Mucosa of descending colon (tissue), 3 donors: Measurements from ENCODE around the gene CISTR. TPM values are rescaled to one million over a fixed set of nuclear protein-coding genes. Genes with fewer than 3 reads are reported as not detected.
A peak's percentile ranks its signal among the peaks of the same experiment; 100 is the strongest.

Experiments used
- ATAC-seq: fragments of 200-7000 bp; cut with Tn5 transposase; one replicate; pipeline ENCODE4 v1.9.1; 2020; ENCODE audit warnings: mild to moderate bottlenecking, moderate library complexity
- DNase-seq, 3 donors: peaks; one replicate each; pipeline ENCODE4 v3.0.0-alpha.2; 2020
- H3K36me3 ChIP-seq: fragments of 200-600 bp; one replicate; pipeline ENCODE4 v1.8.0; 2021; ENCODE audit warnings: low read depth, mild to moderate bottlenecking
- H3K4me1 ChIP-seq: fragments of 200-600 bp; one replicate; pipeline ENCODE4 v1.8.0; 2021; ENCODE audit warnings: low read depth, mild to moderate bottlenecking
- H3K4me3 ChIP-seq: fragments of 200-600 bp; one replicate; pipeline ENCODE4 v1.8.0; 2021; ENCODE audit warnings: mild to moderate bottlenecking
- H3K9me3 ChIP-seq: fragments of 200-600 bp; one replicate; pipeline ENCODE4 v1.8.0; 2021; ENCODE audit warnings: mild to moderate bottlenecking
- intact Hi-C, 2 donors: fragments of 100-400 bp; cut with DNase I in 1 of 2; cut with micrococcal nuclease in 1 of 2; formaldehyde crosslinking; loops; one replicate each; pipeline versions ENCODE4 v1.11.0 to v1.11.1; 2022; cut with DNase I, micrococcal nuclease
- total RNA-seq, 3 donors: library from RNA; stranded (reverse); fragmentation: NEBNext Ultra II Directional in 2 of 3; extraction: Animal tissue kit (Norgen Biotek cat#: 25700) in 2 of 3; gene quantifications; one replicate each; pipeline versions ENCODE4 v1.2.1 to v1.2.4, GENCODE V29; 2021 to 2023
- TF ChIP-seq, protein P1 (sequence below): fragments of 200-600 bp; IDR thresholded peaks from one replicate; pipeline ENCODE4 v1.8.0; 2022; ENCODE audit warnings: antibody characterized with exemption, mild to moderate bottlenecking
- donor health status: DM: no; HTN: no; CAD: no; lungs with moderate emphysema.
- donor health status: DM: no; HTN: no; CAD: no.
- donor health status: DM: no; HTN: yes; CAD: no.

The CISTR gene
- total RNA-seq, 3 donors from 2014 or later, result not detected

DNA sequence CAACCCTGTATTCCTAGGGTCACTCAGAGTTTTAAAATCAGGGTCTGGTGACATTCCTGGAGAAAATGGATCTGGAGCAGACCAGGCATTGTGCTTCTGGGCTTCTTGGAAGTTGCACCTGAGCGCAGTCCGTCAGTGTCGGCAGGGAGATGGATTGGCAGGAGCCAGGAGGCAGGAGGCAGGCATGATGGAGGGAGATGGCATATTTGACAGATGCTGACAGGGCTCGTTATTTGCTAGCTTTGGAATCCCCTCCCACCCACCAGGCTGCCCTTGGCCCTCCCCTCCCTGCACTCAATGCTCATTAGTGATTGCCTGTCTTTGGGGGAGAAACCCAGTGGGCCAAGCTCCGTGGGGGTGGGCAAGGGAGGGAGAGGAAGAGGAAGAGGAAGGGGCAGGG lies 4.7 kb downstream of the CISTR start:
- no peak overlapping the region for H3K4me3 ChIP-seq
- TF ChIP-seq, protein P1, sequence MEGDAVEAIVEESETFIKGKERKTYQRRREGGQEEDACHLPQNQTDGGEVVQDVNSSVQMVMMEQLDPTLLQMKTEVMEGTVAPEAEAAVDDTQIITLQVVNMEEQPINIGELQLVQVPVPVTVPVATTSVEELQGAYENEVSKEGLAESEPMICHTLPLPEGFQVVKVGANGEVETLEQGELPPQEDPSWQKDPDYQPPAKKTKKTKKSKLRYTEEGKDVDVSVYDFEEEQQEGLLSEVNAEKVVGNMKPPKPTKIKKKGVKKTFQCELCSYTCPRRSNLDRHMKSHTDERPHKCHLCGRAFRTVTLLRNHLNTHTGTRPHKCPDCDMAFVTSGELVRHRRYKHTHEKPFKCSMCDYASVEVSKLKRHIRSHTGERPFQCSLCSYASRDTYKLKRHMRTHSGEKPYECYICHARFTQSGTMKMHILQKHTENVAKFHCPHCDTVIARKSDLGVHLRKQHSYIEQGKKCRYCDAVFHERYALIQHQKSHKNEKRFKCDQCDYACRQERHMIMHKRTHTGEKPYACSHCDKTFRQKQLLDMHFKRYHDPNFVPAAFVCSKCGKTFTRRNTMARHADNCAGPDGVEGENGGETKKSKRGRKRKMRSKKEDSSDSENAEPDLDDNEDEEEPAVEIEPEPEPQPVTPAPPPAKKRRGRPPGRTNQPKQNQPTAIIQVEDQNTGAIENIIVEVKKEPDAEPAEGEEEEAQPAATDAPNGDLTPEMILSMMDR, result no peak
- intact Hi-C loops, result no loop called here
- H3K9me3 ChIP-seq, result no peaks in the 10 kb centered on the region
- ATAC-seq, result no peak
- H3K4me1 ChIP-seq, result peaks cover 20% of the 10 kb centered on the region
- DNase-seq, result no peak
- H3K36me3 ChIP-seq, result no peaks in the 10 kb centered on the region

DNA sequence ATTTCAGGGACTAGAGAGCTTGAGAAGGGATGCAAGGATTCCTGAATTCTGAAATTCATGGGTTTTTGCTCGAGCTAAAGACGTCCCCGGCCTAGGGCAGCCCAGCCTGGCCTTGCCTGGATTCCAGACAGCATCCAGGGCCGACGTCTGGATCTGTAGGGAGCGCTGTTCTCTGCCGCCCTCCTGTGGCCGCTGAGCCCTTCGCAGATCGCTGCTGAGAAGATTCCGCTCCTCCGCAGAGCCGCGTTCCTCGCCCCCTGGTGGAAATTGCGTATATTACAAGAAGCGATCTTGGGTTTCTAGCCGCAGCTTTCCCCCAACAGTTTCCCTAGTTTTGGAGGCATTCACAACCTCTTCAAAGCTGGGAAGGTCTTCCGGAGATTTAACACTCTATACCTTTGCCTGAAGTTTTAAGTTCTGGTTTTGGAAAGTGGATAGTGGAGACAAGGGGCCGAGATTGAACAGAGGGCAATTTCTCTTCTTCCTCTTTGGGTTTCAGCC lies 5.1 kb downstream of the CISTR start:
- intact Hi-C loops, result no loop called here
- H3K9me3 ChIP-seq, result no peaks in the 10 kb centered on the region

DNA sequence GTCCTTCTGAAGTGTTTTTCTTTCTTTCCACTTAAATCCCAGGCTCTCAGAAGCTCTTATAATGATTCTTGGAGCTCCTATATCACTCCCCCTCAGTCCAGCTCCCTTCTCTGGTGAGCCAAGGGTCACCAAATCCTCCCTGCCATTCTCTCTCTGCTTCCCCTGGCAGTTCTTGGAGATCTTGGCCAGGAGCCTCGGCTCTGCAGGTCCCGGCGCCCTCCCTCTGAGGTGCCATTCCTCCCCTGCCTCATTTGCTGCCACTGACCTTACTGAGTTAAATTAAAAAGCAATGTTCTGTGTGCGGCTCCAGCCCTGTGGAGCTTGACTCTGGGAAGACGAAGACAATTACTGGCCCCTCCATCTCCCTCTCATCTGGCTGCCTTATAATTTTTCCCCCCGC lies 7.0 kb downstream of the CISTR start:
- TF ChIP-seq, protein P1, result no peak
- intact Hi-C loops, result loop anchor here (5.0 kb wide), 1 partner anchor 42 kb away; no protein-coding TSS in a partner anchor
- Histone ChIP-seq H3K4me1 (peaks cover 8% of the 10 kb centered on the region), H3K4me3 (no peak overlapping the region), H3K9me3 (no peaks in the 10 kb centered on the region), H3K36me3 (no peaks in the 10 kb centered on the region)
- DNase-seq (no peak), ATAC-seq (no peak)

More for the DNA sequence above, 5.1 kb downstream of the CISTR start:
- DNase-seq, result peak; percentile 92 to 95 (median 93)
- H3K4me3 ChIP-seq, result no peak overlapping the region
- peak; percentile 95 for ATAC-seq
- TF ChIP-seq, protein P1, result peak; percentile 100
- no peaks in the 10 kb centered on the region for H3K36me3 ChIP-seq
- H3K4me1 ChIP-seq, result peaks cover 19% of the 10 kb centered on the region

DNA sequence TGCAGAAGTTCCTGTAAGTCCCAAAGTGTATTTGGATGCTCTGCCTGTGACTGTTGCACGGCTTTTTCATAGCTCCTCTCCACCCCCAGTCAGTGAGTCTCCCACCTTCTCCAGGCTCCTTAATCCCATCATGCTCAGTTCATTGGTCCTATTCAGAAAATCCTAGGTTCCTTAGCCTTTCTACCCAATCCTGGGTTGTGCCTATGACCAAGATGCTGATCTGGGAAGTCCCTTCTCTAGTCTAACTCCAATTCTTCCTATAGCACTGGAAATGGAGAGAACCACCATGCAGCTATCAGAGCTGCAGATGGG lies 7.7 kb downstream of the CISTR start:
- Histone ChIP-seq H3K4me1 (peaks cover 12% of the 10 kb centered on the region), H3K9me3 (no peaks in the 10 kb centered on the region), H3K4me3 (no peak overlapping the region), H3K36me3 (no peaks in the 10 kb centered on the region)
- intact Hi-C loops, result loop anchor here (5.0 kb wide), 1 partner anchor 42 kb away; no protein-coding TSS in a partner anchor
- no peak for ATAC-seq
- DNase-seq, result no peak
- TF ChIP-seq, protein P1, result no peak

DNA sequence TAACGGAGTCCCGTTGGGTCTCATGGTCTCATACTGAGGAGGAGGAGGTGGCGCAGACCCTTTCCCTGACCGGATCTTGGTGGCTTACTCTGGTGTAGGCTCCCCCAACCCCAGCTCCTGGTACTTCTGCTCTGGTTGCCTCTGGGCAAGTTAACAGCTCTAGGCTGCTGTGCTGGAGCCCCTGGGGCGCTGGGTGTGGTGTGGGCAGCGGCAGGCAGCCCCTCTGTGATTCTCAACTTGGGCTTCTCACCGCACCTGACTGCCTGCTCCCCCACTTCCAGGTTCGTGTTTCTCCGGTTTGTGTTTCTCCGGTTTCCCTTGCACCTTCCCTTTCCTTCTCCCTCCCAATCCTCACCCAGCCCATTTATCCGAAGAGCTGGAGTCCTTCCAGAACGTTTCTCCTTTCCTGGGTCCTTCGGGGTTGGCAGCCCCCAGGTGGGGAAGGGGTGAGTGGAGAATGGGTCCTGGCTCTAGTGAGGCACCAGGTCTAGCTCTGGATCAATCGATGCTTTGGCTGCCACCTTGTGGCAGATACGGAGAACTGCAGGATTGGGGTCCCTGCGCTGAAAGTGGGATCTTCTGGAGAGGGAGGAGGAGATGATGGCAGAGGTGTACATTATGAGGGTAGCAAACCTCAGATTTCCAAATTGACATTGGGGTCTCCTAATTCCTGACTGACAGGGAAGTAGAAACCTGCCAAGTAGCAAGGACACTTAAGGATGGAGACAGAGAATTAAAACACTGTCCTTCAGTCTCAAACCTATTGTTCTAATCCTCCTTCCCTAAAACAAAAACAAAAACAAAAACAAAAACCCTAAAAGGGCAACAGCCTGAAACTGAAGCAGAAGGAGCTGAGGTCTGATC lies 8.3 kb downstream of the CISTR start:
- no peak overlapping the region for H3K4me3 ChIP-seq
- TF ChIP-seq, protein P1, result peak; percentile 90
- H3K9me3 ChIP-seq, result no peaks in the 10 kb centered on the region
- no peaks in the 10 kb centered on the region for H3K36me3 ChIP-seq
- DNase-seq (peak in 2 of 3 donors; percentile 49 to 61), ATAC-seq (peak; percentile 62)
- intact Hi-C loops, result loop anchor here (5.0 kb wide), 1 partner anchor 41 kb away; no protein-coding TSS in a partner anchor
- H3K4me1 ChIP-seq, result peaks cover 12% of the 10 kb centered on the region
